ENCODE data around the gene CPNE5.

DNA sequence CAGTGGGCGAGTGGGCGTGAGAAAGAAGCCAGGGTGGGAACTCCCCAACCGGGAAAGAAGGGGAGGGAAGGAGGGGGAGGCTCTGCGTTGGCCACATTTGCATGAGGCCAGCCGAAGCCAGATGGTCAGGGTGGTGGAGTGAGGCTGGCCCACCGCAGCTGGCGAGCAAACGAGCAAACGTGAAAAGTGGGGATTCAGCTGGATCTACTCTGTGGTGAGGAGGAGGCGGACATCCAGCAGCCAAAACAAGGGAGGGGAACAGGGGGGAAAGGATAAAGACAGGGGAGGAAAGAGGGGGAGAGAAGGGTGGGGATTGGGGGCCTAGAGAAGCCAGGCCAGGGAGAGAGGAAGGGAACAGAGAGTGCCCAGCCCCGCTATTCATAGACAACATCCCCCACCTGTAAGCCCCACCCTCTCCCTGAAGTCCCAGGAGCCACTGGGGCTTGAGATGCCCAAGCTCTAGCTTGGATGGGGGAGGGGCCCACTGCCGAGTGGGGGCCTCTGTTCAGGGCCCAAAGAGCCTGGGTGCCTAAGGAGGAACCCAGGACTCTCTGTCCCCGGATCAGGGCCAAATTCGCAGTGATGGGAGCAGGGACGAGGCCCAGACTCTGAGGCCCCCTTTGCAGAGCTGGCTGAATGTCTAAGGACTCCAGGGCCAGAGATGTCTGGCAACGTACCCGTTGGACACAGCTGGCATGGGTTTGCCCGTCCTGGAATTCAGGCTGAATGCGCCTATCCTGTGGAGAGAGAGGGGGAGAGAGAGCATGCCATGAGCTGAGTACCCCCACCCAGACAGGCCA lies 45.1 kb downstream of the CPNE5 start:
- TF ChIP-seq, protein P1, sequence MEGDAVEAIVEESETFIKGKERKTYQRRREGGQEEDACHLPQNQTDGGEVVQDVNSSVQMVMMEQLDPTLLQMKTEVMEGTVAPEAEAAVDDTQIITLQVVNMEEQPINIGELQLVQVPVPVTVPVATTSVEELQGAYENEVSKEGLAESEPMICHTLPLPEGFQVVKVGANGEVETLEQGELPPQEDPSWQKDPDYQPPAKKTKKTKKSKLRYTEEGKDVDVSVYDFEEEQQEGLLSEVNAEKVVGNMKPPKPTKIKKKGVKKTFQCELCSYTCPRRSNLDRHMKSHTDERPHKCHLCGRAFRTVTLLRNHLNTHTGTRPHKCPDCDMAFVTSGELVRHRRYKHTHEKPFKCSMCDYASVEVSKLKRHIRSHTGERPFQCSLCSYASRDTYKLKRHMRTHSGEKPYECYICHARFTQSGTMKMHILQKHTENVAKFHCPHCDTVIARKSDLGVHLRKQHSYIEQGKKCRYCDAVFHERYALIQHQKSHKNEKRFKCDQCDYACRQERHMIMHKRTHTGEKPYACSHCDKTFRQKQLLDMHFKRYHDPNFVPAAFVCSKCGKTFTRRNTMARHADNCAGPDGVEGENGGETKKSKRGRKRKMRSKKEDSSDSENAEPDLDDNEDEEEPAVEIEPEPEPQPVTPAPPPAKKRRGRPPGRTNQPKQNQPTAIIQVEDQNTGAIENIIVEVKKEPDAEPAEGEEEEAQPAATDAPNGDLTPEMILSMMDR (conservative IDR thresholded peaks at IDR 0.05): no peak
- no peak for TF ChIP-seq EZH2 (IDR thresholded peaks at IDR 0.05; ENCODE audit: low read depth)

All from PC-9 (cell line).